ENCODE data around the gene XKR3.
A peak's percentile ranks its signal among the peaks of the same experiment; 100 is the strongest.
"Not testable (repeated sequence)": the region's sequence is repeated elsewhere in the genome, so short reads cannot be mapped to it uniquely, and the experiment has no call there.

The XKR3 gene

GRCh38 chr22:16824716-16825687, at the start of gene XKR3:
TSS of gene XKR3 (minus strand) at chr22:16825411. CDS start at chr22:16808073, 17,338 bp downstream.
- in situ Hi-C loops (cut with MboI; ENCODE audit: low sequenced_read_pairs, unreplicated experiment): no loop called here
- DNase-seq (ENCODE audit: low spot score): no peak
- TF ChIP-seq CTCF (IDR thresholded peaks at IDR 0.05; ENCODE audit: borderline replicate concordance, control extremely low read depth, extremely low read depth, insufficient read depth, missing control alignments): no peak

- in situ Hi-C loops (cut with MboI; ENCODE audit: low sequenced_read_pairs, unreplicated experiment); DNase-seq (ENCODE audit: low spot score): not testable (repeated sequence)
Measured at GRCh38 chr22:16869640-16870039, 44.4 kb upstream of the XKR3 start.

GRCh38 chr22:16866167-16866566, 41.0 kb upstream of the XKR3 start:
- DNase-seq (ENCODE audit: low spot score): no peak
- in situ Hi-C loops (cut with MboI; ENCODE audit: low sequenced_read_pairs, unreplicated experiment): no loop called here
- TF ChIP-seq CTCF (IDR thresholded peaks at IDR 0.05; ENCODE audit: borderline replicate concordance, control extremely low read depth, extremely low read depth, insufficient read depth, missing control alignments): no peak

- in situ Hi-C loops (cut with MboI; ENCODE audit: low sequenced_read_pairs, unreplicated experiment); DNase-seq (ENCODE audit: low spot score): not testable (repeated sequence)
Measured at GRCh38 chr22:16856851-16857250, 31.6 kb upstream of the XKR3 start.

GRCh38 chr22:16854631-16855030, 29.4 kb upstream of the XKR3 start:
- no peak for DNase-seq (ENCODE audit: low spot score)
- in situ Hi-C loops (cut with MboI; ENCODE audit: low sequenced_read_pairs, unreplicated experiment): no loop called here
- no peak for TF ChIP-seq CTCF (IDR thresholded peaks at IDR 0.05; ENCODE audit: borderline replicate concordance, control extremely low read depth, extremely low read depth, insufficient read depth, missing control alignments)

GRCh38 chr22:16851268-16851996, 26.2 kb upstream of the XKR3 start:
- DNase-seq (ENCODE audit: low spot score); in situ Hi-C loops (cut with MboI; ENCODE audit: low sequenced_read_pairs, unreplicated experiment): not testable (repeated sequence)

- no peak for TF ChIP-seq CTCF (IDR thresholded peaks at IDR 0.05; ENCODE audit: borderline replicate concordance, control extremely low read depth, extremely low read depth, insufficient read depth, missing control alignments)
- DNase-seq (ENCODE audit: low spot score): no peak
- in situ Hi-C loops (cut with MboI; ENCODE audit: low sequenced_read_pairs, unreplicated experiment): no loop called here
Measured at GRCh38 chr22:16847271-16847670, 22.1 kb upstream of the XKR3 start.

- DNase-seq (ENCODE audit: low spot score): peak; percentile 6
- in situ Hi-C loops (cut with MboI; ENCODE audit: low sequenced_read_pairs, unreplicated experiment): no loop called here
- no peak for TF ChIP-seq CTCF (IDR thresholded peaks at IDR 0.05; ENCODE audit: borderline replicate concordance, control extremely low read depth, extremely low read depth, insufficient read depth, missing control alignments)
Measured at GRCh38 chr22:16845881-16846280, 20.7 kb upstream of the XKR3 start.

Measured in GM13976 (cell line).